NCI-H345 (cell line): Measurements from ENCODE around the gene MASP1.

Source experiments
- DNase-seq: peaks from one replicate; lab custom pipeline; 2025; lab: John Stamatoyannopoulos, UW

Gene MASP1

GRCh38 chr3:187291512-187292132, at the start of gene MASP1:
Gene MASP1, minus strand, starts transcription at chr3:187291737. Its CDS starts 105 bp downstream, at chr3:187291632.
- DNase-seq, result no peak

- no peak for DNase-seq
Observed at GRCh38 chr3:187340578-187340977, 49.0 kb upstream of the MASP1 start.

- no peak for DNase-seq
Observed at GRCh38 chr3:187336322-187336721, 44.8 kb upstream of the MASP1 start.

GRCh38 chr3:187334904-187335303, 43.4 kb upstream of the MASP1 start:
- no peak for DNase-seq

- no peak for DNase-seq
Observed at GRCh38 chr3:187328691-187329090, 37.2 kb upstream of the MASP1 start.

- no peak for DNase-seq
Observed at GRCh38 chr3:187327845-187328244, 36.3 kb upstream of the MASP1 start.

GRCh38 chr3:187325632-187326031, 34.1 kb upstream of the MASP1 start:
- DNase-seq, result no peak

GRCh38 chr3:187323091-187323490, 31.6 kb upstream of the MASP1 start:
- no peak for DNase-seq

- DNase-seq, result no peak
Observed at GRCh38 chr3:187322291-187322690, 30.8 kb upstream of the MASP1 start.

- no peak for DNase-seq
Observed at GRCh38 chr3:187321766-187322165, 30.2 kb upstream of the MASP1 start.

GRCh38 chr3:187319699-187320302, 28.3 kb upstream of the MASP1 start:
- peak; percentile 43 for DNase-seq

GRCh38 chr3:187318819-187319616, 27.5 kb upstream of the MASP1 start:
- peak; percentile 77 for DNase-seq

- no peak for DNase-seq
Observed at GRCh38 chr3:187315872-187316271, 24.3 kb upstream of the MASP1 start.

- DNase-seq, result no peak
Observed at GRCh38 chr3:187314176-187314575, 22.6 kb upstream of the MASP1 start.

- DNase-seq, result no peak
Observed at GRCh38 chr3:187310954-187311470, 19.5 kb upstream of the MASP1 start.

- no peak for DNase-seq
Observed at GRCh38 chr3:187310226-187310625, 18.7 kb upstream of the MASP1 start.

GRCh38 chr3:187305881-187306280, 14.3 kb upstream of the MASP1 start:
- DNase-seq, result no peak

- DNase-seq, result no peak
Observed at GRCh38 chr3:187299611-187300010, 8.1 kb upstream of the MASP1 start.

- no peak for DNase-seq
Observed at GRCh38 chr3:187296911-187297310, 5.4 kb upstream of the MASP1 start.

GRCh38 chr3:187296058-187296457, 4.5 kb upstream of the MASP1 start:
- no peak for DNase-seq

- no peak for DNase-seq
Observed at GRCh38 chr3:187295316-187296034, 3.9 kb upstream of the MASP1 start.
